Epithelial cell of proximal tubule (primary cell): ENCODE measurements around the gene DYDC1. TPM values are rescaled to one million over a fixed set of nuclear protein-coding genes. Genes with fewer than 3 reads are reported as not detected.

ENCODE experiments used
- DNase-seq: peaks from one replicate; pipeline ENCODE4 v3.0.0-alpha.2; 2011; ENCODE audit warnings: low read depth
- H3K4me3 ChIP-seq: 2 replicates; pipeline ENCODE4 v1.5.1; 2011; ENCODE audit warnings: low read depth, mild to moderate bottlenecking, low read length
- total RNA-seq: library from RNA; depleted of rRNA; stranded (reverse); fragments of >200 nt; gene quantifications from 2 replicates; pipeline ENCODE4 v1.2.3, GENCODE V29; 2015
- TF ChIP-seq, protein P1 (sequence below): conservative IDR thresholded peaks from 2 replicates; pipeline ENCODE4 v1.5.1; 2012; ENCODE audit warnings: low read depth, mild to moderate bottlenecking, low read length

DYDC1 gene
- total RNA-seq: not detected in 2 replicates

DNA sequence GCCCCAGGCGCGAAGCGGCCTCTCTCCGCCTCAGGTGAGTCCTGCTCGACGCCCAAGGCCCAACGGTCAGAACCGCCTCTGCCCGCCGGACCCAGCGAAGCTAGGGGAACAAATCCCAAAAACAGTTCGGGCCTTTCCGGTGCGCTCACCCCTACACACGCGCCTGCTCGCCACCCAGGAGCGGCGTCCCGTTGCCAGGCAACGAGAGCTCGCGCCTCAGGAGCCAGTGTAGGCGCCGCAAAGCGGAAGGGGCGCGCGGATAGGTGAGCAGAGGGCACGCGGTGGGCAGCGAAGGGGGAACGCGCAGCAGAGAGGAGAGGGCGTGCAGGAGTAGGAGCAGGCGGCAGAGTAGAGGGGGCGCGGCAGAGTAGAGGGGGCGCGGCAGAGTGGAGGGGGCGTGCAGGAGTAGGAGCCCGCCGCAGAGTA is at the start of gene DYDC1, which contains the start of gene DYDC2:
Gene DYDC1 (minus strand): TSS at position 193 of the 426 bp plus-strand sequence. CDS start 4,154 bp downstream, outside the sequence.
Gene DYDC2 (plus strand): TSS at position 219 of the 426 bp plus-strand sequence. CDS start 5,663 bp downstream, outside the sequence.
- no peak for DNase-seq
- TF ChIP-seq, protein P1, sequence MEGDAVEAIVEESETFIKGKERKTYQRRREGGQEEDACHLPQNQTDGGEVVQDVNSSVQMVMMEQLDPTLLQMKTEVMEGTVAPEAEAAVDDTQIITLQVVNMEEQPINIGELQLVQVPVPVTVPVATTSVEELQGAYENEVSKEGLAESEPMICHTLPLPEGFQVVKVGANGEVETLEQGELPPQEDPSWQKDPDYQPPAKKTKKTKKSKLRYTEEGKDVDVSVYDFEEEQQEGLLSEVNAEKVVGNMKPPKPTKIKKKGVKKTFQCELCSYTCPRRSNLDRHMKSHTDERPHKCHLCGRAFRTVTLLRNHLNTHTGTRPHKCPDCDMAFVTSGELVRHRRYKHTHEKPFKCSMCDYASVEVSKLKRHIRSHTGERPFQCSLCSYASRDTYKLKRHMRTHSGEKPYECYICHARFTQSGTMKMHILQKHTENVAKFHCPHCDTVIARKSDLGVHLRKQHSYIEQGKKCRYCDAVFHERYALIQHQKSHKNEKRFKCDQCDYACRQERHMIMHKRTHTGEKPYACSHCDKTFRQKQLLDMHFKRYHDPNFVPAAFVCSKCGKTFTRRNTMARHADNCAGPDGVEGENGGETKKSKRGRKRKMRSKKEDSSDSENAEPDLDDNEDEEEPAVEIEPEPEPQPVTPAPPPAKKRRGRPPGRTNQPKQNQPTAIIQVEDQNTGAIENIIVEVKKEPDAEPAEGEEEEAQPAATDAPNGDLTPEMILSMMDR: no peak
- peak within 1 kb of the TSS; percentile 38 for H3K4me3 ChIP-seq

DNA sequence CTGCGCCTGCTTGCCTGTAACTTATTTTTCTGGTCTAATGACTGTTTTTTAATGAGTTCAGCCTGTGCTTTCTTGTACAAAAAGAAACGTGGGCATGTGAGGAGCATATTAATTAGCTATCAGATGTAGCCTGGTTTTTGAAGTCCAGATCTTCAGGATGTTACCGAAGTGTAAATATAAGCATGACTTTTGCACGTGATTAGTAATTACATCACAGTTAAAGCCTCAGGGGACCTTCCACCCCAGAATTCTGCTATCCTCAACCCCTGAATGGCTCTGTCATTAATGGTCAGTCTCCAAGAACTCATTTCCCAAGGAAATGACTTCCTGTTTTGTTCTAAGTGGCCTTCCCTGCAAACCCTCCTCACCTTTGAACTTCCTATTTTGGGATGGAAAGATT is 49.6 kb upstream of the DYDC1 start:
- no peak overlapping the region for H3K4me3 ChIP-seq
- no peak for DNase-seq
- TF ChIP-seq, protein P1: no peak

DNA sequence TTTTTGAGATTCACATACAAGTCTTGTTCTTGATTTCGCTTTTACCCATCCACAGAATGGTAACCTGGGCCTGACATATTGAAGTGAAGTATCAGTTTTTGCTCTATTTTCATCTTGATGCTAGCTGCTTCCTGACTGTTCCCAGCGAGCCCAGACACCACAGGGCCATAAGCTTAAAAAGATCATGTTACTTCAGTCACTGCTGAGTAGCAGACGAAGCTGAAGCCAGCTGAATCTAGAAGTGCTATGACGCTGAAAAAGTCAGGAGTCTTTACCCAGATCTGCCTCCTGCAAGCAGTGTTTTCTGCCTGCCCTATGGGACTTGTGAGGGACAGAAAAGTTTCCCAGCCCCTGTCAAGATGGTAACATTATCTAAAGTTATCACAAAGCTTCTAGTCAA is 49.1 kb upstream of the DYDC1 start:
- no peak overlapping the region for H3K4me3 ChIP-seq
- DNase-seq: no peak
- TF ChIP-seq, protein P1: no peak

DNA sequence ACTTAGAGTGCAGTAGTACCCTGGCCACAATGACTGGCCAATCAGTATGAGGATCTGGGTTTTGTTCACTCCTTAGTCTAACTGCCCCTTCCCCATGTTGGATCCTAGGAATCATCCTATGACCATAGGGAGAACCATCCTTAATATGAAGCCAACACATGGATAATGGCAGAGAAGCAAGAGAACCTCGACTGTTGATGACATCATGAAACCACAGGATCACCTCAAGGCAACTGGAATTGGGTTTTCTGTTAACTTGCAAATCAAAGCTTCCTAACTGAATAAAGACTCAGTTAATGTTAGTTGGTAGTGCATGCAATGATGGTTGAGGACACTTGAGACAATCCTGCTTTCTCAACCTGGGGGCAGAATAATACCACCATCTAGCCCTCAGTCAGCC is 48.5 kb upstream of the DYDC1 start:
- TF ChIP-seq, protein P1: no peak
- no peak for DNase-seq

DNA sequence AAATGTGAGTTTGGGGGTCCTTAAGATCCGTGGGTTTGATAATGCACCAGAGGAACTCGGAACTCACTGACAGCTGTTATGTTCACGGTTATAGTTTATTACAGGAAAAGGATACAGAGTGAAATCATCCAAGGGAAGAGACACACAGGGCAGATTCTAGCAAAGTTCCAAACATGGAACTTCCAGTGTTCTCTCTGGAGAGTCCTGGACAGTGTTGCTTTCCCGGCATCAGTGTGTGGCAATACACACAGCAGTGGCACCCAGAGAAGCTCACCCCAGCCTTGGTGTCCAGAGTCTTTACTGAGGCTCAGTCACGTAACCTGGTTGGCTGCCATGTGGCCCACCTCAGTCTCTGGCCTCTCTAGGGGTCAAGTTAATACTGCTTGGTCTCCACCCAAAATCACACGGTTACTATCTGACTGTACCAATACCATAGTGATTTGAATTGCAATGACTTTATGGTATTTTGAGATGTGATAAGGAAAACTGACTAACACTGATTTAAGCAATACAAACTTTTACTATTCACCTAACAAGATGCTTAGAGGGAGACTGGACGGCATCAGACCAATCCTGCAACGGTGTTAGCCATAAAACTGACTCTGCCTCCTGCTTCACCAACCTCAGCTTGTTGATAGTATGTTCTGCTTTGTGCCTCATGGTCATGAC is 43.7 kb upstream of the DYDC1 start:
- TF ChIP-seq, protein P1: no peak
- H3K4me3 ChIP-seq: no peak overlapping the region
- no peak for DNase-seq

More for the DNA sequence above, 48.5 kb upstream of the DYDC1 start:
- no peak overlapping the region for H3K4me3 ChIP-seq

DNA sequence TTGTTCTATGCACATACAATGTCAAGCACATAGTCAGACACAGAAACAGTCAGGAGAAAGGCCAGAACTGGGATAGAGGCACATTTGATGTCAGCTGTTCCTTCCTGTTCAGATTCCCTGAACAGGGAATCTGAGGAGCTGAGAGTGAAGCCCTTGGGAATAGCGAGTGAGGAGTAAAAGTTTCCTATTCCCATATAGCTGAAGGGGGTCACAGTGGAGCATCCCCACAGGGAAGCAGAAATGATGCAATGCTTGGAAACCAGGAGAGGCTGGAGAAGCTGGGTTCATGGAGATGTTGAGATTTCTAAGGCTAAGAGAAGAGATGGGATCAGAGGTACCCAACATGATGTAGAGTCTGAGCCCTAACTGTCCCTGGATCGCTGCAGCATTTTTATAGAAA is 40.5 kb upstream of the DYDC1 start:
- H3K4me3 ChIP-seq: no peak overlapping the region
- DNase-seq: no peak
- TF ChIP-seq, protein P1: no peak
